Endothelial cell (in vitro differentiated cells): ENCODE data around the gene ZIC4. TPM values are rescaled to one million over a fixed set of nuclear protein-coding genes. Genes with fewer than 3 reads are reported as not detected.

Source experiments
- DNase-seq: peaks from one replicate; pipeline ENCODE4 v3.0.0; 2021; ENCODE audit warnings: low spot score
- H3K27ac Mint-ChIP-seq: one replicate; pipeline ENCODE4 v1.8.0; 2021; ENCODE audit warnings: mixed read lengths, inconsistent platforms; ENCODE audit not compliant: unreplicated experiment
- H3K27me3 Mint-ChIP-seq: one replicate; pipeline ENCODE4 v1.8.0; 2021; ENCODE audit warnings: mild to moderate bottlenecking, moderate library complexity, mixed read lengths, inconsistent platforms; ENCODE audit not compliant: unreplicated experiment
- H3K36me3 Mint-ChIP-seq: one replicate; pipeline ENCODE4 v1.8.0; 2021; ENCODE audit warnings: mild to moderate bottlenecking, low read depth, mixed read lengths, inconsistent platforms; ENCODE audit not compliant: unreplicated experiment
- H3K4me1 Mint-ChIP-seq: one replicate; pipeline ENCODE4 v1.8.0; 2021; ENCODE audit warnings: mild to moderate bottlenecking, mixed read lengths, inconsistent platforms; ENCODE audit not compliant: unreplicated experiment
- H3K4me3 Mint-ChIP-seq: one replicate; pipeline ENCODE4 v1.8.0; 2021; ENCODE audit warnings: mild to moderate bottlenecking, mixed read lengths, inconsistent platforms; ENCODE audit not compliant: unreplicated experiment
- H3K9me3 Mint-ChIP-seq: one replicate; pipeline ENCODE4 v1.8.0; 2021; ENCODE audit warnings: mixed read lengths, inconsistent platforms; ENCODE audit not compliant: unreplicated experiment
- total RNA-seq: library from RNA; stranded (reverse); fragmentation: NEBNext Ultra II Directional; extraction: Animal tissue kit (Norgen Biotek cat#: 25700); gene quantifications from one replicate; pipeline ENCODE4 v1.2.1, GENCODE V29; 2021; ENCODE audit not compliant: unreplicated experiment
- TF ChIP-seq, protein P1 (sequence below): fragments of 200-600 bp; sonication (generic); IDR thresholded peaks from one replicate; pipeline ENCODE4 v1.5.0; 2021; ENCODE audit warnings: antibody characterized with exemption; ENCODE audit not compliant: unreplicated experiment

ZIC4 gene
- total RNA-seq, 1 donor from 2014 or later, result 2.2 TPM

DNA sequence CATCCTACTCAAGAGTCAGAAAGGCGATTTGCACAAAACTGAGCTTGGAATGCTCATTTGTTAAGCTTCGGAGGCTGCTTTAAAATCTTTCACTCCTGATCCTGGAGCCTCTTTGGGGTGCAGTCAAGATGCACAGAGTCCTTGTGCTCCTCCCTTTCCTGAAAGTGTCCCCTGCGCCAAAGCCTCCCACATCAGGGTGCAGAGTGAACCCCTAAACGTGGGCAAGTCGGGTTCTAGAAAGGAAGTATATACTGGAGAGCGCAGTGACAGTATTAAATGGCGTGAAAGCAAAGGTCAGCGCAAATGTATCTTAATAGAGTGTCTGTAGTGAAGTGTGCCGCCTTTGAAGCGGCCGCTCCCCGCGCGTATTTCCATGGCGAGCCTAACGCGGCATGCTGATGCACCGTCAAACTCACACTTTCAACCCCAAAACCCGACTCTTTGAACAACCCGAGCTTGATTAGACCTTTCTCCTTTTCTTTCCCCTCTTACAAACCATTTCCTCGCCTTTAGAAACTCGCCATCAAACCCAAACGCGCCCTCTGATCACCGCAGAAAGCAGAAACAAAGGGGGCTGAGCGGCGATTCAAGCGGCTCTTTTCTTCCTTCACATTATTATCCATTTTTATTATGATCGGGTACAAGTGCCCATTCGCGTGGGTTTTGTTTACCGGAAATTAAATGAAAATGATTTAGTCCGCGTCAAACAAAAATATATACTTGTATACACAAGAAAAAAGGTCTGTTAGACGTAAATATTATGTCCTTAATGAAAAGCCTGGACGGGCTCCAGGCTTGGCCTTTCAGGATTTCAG lies 18.3 kb downstream of the ZIC4 start:
- no peak overlapping the region for H3K4me3 Mint-ChIP-seq
- no peak overlapping the region for H3K27ac Mint-ChIP-seq
- peaks cover 39% of the 10 kb centered on the region for H3K27me3 Mint-ChIP-seq
- H3K4me1 Mint-ChIP-seq, result peaks cover 70% of the 10 kb centered on the region
- no peaks in the 10 kb centered on the region for H3K9me3 Mint-ChIP-seq
- no peaks in the 10 kb centered on the region for H3K36me3 Mint-ChIP-seq
- no peak for DNase-seq
- TF ChIP-seq, protein P1, sequence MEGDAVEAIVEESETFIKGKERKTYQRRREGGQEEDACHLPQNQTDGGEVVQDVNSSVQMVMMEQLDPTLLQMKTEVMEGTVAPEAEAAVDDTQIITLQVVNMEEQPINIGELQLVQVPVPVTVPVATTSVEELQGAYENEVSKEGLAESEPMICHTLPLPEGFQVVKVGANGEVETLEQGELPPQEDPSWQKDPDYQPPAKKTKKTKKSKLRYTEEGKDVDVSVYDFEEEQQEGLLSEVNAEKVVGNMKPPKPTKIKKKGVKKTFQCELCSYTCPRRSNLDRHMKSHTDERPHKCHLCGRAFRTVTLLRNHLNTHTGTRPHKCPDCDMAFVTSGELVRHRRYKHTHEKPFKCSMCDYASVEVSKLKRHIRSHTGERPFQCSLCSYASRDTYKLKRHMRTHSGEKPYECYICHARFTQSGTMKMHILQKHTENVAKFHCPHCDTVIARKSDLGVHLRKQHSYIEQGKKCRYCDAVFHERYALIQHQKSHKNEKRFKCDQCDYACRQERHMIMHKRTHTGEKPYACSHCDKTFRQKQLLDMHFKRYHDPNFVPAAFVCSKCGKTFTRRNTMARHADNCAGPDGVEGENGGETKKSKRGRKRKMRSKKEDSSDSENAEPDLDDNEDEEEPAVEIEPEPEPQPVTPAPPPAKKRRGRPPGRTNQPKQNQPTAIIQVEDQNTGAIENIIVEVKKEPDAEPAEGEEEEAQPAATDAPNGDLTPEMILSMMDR, result no peak

DNA sequence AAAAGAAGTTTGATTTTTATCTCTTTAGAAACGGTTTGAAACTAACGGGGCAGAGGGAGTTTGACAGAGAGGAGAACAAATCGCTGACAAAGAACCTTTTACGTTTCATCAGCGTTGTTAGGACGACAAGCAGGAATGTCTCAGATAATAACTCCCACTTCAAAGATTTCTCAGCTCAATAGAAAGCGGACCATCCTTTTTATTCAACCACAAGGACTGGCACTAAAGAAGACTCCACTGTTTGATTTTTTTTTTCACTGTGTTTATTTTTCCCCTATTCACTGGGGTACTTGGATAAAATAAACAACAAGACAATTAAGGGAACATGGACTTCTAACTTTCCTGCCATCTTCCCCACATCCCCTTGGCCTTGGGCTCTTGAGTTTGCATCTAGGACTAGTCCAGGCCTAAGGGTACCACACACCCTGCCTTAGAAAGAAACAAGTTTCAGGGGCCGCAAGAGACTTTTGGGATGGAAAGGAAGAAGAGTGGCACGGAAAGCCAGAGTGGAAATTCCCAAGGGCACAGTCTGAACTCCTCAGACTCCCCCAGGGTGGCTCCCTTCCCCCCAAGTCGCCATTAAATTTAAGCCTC lies 19.0 kb downstream of the ZIC4 start:
- Mint-ChIP-seq H3K9me3 (no peaks in the 10 kb centered on the region), H3K4me1 (peaks cover 64% of the 10 kb centered on the region), H3K4me3 (no peak overlapping the region), H3K36me3 (no peaks in the 10 kb centered on the region), H3K27me3 (peaks cover 39% of the 10 kb centered on the region), H3K27ac (no peak overlapping the region)
- TF ChIP-seq, protein P1, result no peak
- DNase-seq, result no peak

DNA sequence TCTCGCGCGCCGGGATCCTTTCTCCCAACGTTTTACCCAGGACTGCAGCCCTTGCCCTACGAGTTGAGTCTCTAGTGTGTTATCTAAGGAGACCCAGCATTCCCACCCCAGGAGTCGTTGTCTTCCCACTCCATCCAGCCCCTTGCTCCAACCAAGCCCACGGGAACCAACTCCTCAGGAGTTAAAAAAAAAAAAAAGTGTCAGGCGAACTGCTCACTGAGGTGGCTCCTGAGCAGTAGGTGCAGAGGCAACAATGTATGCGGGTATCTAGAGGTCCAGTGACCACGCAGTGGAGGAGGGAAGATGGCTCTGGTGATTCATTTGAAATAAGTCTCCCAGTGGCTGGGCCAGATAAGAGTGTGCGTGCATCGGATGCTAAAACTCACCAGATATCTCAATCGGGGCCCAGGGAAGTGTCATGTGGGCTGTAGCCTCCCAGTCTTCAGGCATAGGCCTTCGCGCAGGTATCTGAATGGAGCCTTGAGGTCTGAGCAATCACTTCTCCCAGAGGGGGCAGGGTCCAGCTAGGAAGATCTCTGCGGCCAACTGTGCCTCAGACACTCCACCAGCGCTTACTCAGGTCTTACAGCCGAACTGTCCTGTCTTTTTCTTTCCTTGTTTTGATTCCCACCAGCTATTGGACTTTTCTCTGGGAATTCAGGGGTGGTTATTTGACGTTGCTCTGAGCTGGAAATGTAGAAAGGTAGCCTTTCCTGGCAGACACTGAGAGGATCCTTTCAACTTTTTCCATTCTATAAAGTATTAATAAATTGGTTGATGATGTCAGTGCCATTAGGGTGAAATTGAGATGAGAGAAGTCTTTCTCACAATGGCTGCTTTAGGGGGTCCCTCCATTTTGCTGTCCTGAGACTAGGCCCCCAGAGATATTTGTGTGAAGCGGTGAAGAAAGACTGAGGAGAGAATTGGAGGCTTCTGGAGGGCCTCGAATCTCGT lies 21.0 kb downstream of the ZIC4 start:
- TF ChIP-seq, protein P1, result peak; percentile 9
- no peaks in the 10 kb centered on the region for H3K36me3 Mint-ChIP-seq
- DNase-seq, result no peak
- H3K27ac Mint-ChIP-seq, result peak overlapping the region; percentile 4
- no peaks in the 10 kb centered on the region for H3K9me3 Mint-ChIP-seq
- H3K4me3 Mint-ChIP-seq, result no peak overlapping the region
- peaks cover 58% of the 10 kb centered on the region for H3K4me1 Mint-ChIP-seq
- peaks cover 42% of the 10 kb centered on the region for H3K27me3 Mint-ChIP-seq

- TF ChIP-seq, protein P1, result peak; percentile 56
- H3K27ac Mint-ChIP-seq, result no peak overlapping the region
- H3K36me3 Mint-ChIP-seq, result no peaks in the 10 kb centered on the region
- H3K9me3 Mint-ChIP-seq, result no peaks in the 10 kb centered on the region
- H3K4me1 Mint-ChIP-seq, result peaks cover 49% of the 10 kb centered on the region
- DNase-seq, result peak; percentile 69
- peaks cover 47% of the 10 kb centered on the region for H3K27me3 Mint-ChIP-seq
- no peak overlapping the region for H3K4me3 Mint-ChIP-seq
Observed at GRCh38 chr3:147384210-147385058, 21.9 kb downstream of the ZIC4 start.
